RWPE1 (cell line): ENCODE measurements around the gene SORBS1.

Source experiments
- CTCF ChIA-PET: fragments of 350-600 bp; sonication (Branson Sonifier 250); formaldehyde crosslinking; extraction: SDS; loops from one replicate; lab custom pipeline; 2021; lab: Yijun Ruan, JAX
- POLR2A ChIA-PET: fragments of 400-600 bp; formaldehyde crosslinking; extraction: SDS; loops from one replicate; lab custom pipeline; 2020; ENCODE audit warnings: antibody characterized with exemption; ENCODE audit not compliant: low non-redundant PET; lab: Yijun Ruan, JAX
- DNase-seq: peaks from one replicate; pipeline ENCODE4 v3.0.0; 2012; ENCODE audit warnings: low spot score
- H3K27ac ChIP-seq: fragments of 450-650 bp; 2 replicates; pipeline ENCODE4 v1.5.1; 2017
- CTCF ChIP-seq: fragments of 450-650 bp; conservative IDR thresholded peaks from 2 replicates; pipeline ENCODE4 v1.5.1; 2017; ENCODE audit warnings: low read depth, mild to moderate bottlenecking

The SORBS1 gene

DNA sequence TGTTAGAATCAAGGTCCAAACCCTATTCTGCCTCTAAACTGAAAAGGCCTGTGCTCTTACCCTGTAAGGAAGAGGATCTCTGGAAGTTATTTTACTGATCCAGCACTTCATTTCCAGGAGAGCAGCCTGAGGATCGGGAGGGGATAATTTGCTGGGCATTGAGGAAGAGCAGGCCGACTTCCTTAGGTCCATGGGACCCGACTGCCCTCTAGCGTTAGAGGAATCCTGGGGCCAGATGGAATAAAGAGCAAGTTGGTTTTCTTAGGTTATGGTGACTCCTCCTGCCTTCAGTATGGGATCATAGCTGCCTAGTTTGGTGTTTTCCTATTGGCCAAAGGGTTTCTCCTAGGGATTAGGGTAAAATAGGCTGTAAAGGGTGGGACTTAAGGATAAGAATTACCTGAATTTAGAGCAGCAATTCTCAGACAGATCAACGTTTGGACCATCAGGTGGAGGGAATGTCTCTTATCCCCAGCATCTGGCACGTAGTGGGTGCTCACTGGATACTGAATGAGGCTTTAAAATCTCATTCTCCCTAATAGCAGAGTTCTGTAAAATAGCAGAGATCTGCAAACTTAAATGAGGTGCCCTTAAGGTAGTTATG is 40.0 kb upstream of the SORBS1 start:
- peak; percentile 93 for TF ChIP-seq CTCF
- CTCF ChIA-PET, result interaction anchor here (0.5 to 8.5 kb wide), 14 partner anchors 10 to 317 kb away, joined by 3 to 94 read pairs (median 4); no protein-coding TSS in a partner anchor
- peak; percentile 87 for DNase-seq
- no peak overlapping the region for H3K27ac ChIP-seq
- POLR2A ChIA-PET, result no interaction called here

DNA sequence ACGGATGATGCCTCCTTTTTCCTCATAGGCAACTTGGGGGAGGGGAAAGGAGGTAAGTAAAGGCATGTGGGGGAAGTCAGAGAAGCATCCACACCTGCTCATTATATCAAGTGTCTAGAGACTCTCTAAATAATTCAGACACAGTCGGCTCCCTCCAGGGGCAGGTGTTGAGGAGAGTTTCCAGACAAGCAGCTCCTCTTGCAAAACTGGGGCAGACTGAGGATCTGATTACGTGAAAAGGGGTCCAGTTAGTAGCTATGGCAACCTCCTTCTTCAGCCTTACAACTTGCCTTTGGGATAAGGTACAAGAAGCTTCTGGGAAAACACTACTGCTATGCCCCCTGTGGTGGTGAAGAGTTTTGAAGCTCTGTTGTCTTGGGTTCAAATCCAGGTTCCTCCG is 39.0 kb upstream of the SORBS1 start:
- no peak for TF ChIP-seq CTCF
- no peak for DNase-seq
- H3K27ac ChIP-seq, result no peak overlapping the region
- ChIA-PET POLR2A (no interaction called here), CTCF (interaction anchor here (0.7 to 8.5 kb wide), 3 partner anchors 43 to 226 kb away, joined by 4 to 94 read pairs (median 7); no protein-coding TSS in a partner anchor)

DNA sequence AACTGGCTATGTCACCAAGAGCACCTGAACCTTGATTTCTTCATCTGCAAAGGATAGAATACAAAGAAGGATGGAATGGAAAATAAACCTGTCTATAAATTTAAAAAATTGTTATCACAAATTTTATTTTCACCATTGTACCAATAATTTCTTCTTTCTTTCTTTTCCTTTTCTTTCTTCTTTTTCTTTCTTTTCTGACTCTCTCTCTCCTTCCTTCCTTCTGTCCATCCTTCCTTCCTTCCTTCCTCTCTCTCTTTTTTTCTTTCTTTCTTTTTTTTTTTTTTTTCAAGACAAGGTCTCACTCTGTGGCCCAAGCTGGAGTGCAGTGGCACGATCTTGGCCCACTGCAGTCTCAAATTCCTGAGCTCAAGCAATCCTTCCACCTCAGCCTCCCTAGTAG is 36.6 kb upstream of the SORBS1 start:
- DNase-seq, result no peak
- no peak for TF ChIP-seq CTCF
- POLR2A ChIA-PET, result no interaction called here
- H3K27ac ChIP-seq, result no peak overlapping the region
- CTCF ChIA-PET, result interaction anchor here (0.8 to 8.5 kb wide), 4 partner anchors 152 to 224 kb away, joined by 3 to 94 read pairs (median 8); no protein-coding TSS in a partner anchor

DNA sequence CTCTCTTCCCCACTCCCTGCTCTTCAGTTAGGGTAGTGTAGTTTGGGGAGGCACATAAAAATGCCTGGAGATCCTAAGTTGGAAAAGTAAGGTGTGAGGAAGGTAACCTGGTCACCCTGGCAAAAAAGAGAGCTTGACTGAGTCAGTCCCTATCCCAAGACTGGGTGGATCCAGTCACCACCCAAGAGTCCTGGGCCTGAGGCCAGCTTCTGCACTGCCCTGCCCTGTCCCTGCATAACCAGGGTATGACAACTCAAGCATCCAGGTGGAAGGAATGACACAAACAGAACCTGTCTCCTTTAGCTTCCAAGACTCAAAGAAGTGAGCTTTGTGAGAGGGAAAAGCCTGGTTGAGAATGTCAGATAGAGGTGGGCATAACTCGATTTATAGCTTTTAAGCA is 26.9 kb upstream of the SORBS1 start:
- ChIA-PET CTCF (interaction anchor here (1.0 kb wide), 1 partner anchor 213 kb away, joined by 6 read pairs; no protein-coding TSS in a partner anchor), POLR2A (no interaction called here)
- TF ChIP-seq CTCF, result no peak
- no peak overlapping the region for H3K27ac ChIP-seq
- DNase-seq, result no peak

DNA sequence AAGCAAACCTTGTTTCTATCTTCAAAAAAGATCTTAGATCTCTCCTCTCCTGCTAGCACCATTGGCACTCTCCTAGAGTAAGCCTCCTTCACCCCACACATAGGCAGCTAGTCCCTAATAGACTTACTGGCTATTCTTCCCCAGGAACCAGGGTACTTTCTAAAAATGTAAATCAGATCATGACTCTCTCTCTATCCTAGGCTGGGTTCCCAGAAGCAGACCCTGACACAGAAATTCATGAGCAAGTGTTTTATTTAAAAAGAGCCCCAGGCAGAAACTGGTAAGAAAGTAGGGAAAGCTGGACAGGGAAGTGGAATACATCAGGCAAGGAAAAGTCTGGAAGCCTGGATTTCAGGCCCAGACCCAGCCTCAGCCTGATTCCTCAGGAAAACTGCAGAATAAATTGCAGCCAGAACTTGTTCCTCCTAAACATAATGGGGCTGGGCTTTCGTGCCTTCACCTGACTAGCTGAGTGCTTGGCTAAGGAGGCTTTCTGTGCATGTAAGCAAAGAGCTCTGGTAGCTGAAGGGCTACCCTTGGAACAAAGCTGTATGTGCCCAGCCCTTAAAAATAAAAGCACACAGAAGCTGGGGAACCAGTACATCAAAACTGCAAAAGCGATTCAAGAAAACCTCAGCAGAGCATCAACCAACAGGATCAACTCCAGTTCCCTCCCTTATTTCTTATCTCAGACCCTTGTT is 18.8 kb upstream of the SORBS1 start:
- H3K27ac ChIP-seq, result no peak overlapping the region
- no peak for DNase-seq
- no peak for TF ChIP-seq CTCF
- ChIA-PET CTCF (interaction anchor here (0.6 kb wide), 2 partner anchors 21 to 24 kb away, joined by 3 to 5 read pairs; no protein-coding TSS in a partner anchor), POLR2A (no interaction called here)

- CTCF ChIA-PET, result no interaction called here
- no peak for TF ChIP-seq CTCF
- no peak for DNase-seq
- POLR2A ChIA-PET, result no interaction called here
- no peak overlapping the region for H3K27ac ChIP-seq
These were observed 18.1 kb upstream of the SORBS1 start for GRCh38 chr10:95579292-95579691.
